GM12878 (cell line): Measurements from ENCODE around the gene RCAN2. TPM values are rescaled to one million over a fixed set of nuclear protein-coding genes. Genes with fewer than 3 reads are reported as not detected.
A peak's percentile ranks its signal among the peaks of the same experiment; 100 is the strongest.

Experiments used
- ATAC-seq: fragments of 200-7000 bp; cut with Tn5 transposase; 3 replicates; pipeline ENCODE4 v1.9.1; 2020; ENCODE audit warnings: mild to moderate bottlenecking, moderate library complexity
- BruUV-seq: library from RNA; stranded (reverse); fragments of 400-500 nt; replicated peaks from 2 replicates; lab custom pipeline; 2021; lab: Mats Ljungman, UMichigan
- CTCF ChIA-PET: fragments of 300-600 bp; sonication (Branson Sonifier 250); formaldehyde crosslinking; extraction: SDS; loops from one replicate; lab custom pipeline; 2021; ENCODE audit warnings: inconsistent platforms; lab: Yijun Ruan, JAX
- POLR2A ChIA-PET: fragments of 350-600 bp; formaldehyde crosslinking; extraction: SDS; loops from one replicate; lab custom pipeline; 2021; ENCODE audit warnings: inconsistent platforms; lab: Charles Lee
- RAD21 ChIA-PET: fragments of 300-600 bp; sonication (Branson Sonifier 250); formaldehyde crosslinking; loops from one replicate; lab custom pipeline; 2023; ENCODE audit warnings: antibody characterized with exemption; ENCODE audit not compliant: unreplicated experiment; lab: Charles Lee
- SMC1A ChIA-PET: fragments of 300-600 bp; sonication (Branson Sonifier 250); formaldehyde crosslinking; loops from one replicate; lab custom pipeline; 2023; ENCODE audit not compliant: unreplicated experiment, uncharacterized antibody; lab: Charles Lee
- DNase-seq: peaks from one replicate; pipeline ENCODE4 v3.0.0-alpha.2; 2011; ENCODE audit warnings: low read depth, low spot score
- FAIRE-seq: peaks from 3 replicates; lab custom pipeline; 2011; peaks lifted over from hg19 to GRCh38; lab: Jason Lieb, UNC
- H2AFZ ChIP-seq: 2 replicates; pipeline ENCODE4 v1.6.0; 2011; ENCODE audit warnings: low read depth, low read length, control low read depth; ENCODE audit not compliant: control insufficient read depth
- H3K27ac ChIP-seq: 2 replicates; pipeline ENCODE4 v1.5.1; 2011; ENCODE audit warnings: control low read depth; ENCODE audit not compliant: control insufficient read depth, insufficient read depth
- H3K27me3 ChIP-seq, 2 experiments: replicated peaks in 1 of 2; 2 replicates each; pipeline versions ENCODE4 v1.6.0 to v1.6.1; 2011; ENCODE audit warnings: low read length in 1 of 2; ENCODE audit not compliant: control insufficient read depth in 2 of 2, insufficient read depth in 2 of 2
- H3K36me3 ChIP-seq, 2 experiments: 2 replicates each; pipeline ENCODE4 v1.5.1; 2011; ENCODE audit warnings: low read length in 1 of 2; ENCODE audit not compliant: control insufficient read depth in 2 of 2, insufficient read depth in 2 of 2
- H3K4me1 ChIP-seq: 2 replicates; pipeline ENCODE4 v1.6.1; 2011; ENCODE audit warnings: mild to moderate bottlenecking, low read length, moderate library complexity, mixed read lengths; ENCODE audit not compliant: control insufficient read depth, insufficient read depth
- H3K4me2 ChIP-seq: 2 replicates; pipeline ENCODE4 v1.6.0; 2011; ENCODE audit warnings: control low read depth; ENCODE audit not compliant: control insufficient read depth, insufficient read depth
- H3K4me3 ChIP-seq: fragments of 200-600 bp; sonication (generic); 2 replicates; pipeline ENCODE4 v1.5.1; 2016
- H3K79me2 ChIP-seq: 2 replicates; pipeline ENCODE4 v1.6.0; 2011; ENCODE audit warnings: low read length; ENCODE audit not compliant: control insufficient read depth, insufficient read depth
- H3K9ac ChIP-seq: 2 replicates; pipeline ENCODE4 v1.8.0; 2011; ENCODE audit warnings: low read length, control low read depth, mixed read lengths; ENCODE audit not compliant: control insufficient read depth, insufficient read depth
- H3K9me3 ChIP-seq: replicated peaks from 3 replicates; pipeline ENCODE4 v1.5.1; 2011; ENCODE audit warnings: mild to moderate bottlenecking, low read length; ENCODE audit not compliant: control insufficient read depth, insufficient read depth
- H4K20me1 ChIP-seq: 2 replicates; pipeline ENCODE4 v1.6.0; 2011; ENCODE audit not compliant: control insufficient read depth, insufficient read depth
- CBX5 ChIP-seq: sonication (generic); IDR thresholded peaks from 2 replicates; pipeline ENCODE4 v1.6.1; 2016; ENCODE audit warnings: low read depth, moderate library complexity, mild to moderate bottlenecking, inconsistent platforms
- CTCF ChIP-seq, 3 experiments: IDR thresholded peaks in 2 of 3; conservative IDR thresholded peaks in 1 of 3; 2 replicates each; pipeline ENCODE4 v1.5.1; 2011; ENCODE audit warnings: low read depth in 3 of 3, low read length in 3 of 3, mild to moderate bottlenecking in 3 of 3, control low read depth in 2 of 3, moderate library complexity in 2 of 3, inconsistent platforms in 1 of 3, mixed read lengths in 1 of 3; ENCODE audit not compliant: control insufficient read depth in 2 of 3, insufficient read depth in 1 of 3; ENCODE audit errors: extremely low read depth in 1 of 3
- POLR2A ChIP-seq: IDR thresholded peaks from 2 replicates; pipeline ENCODE4 v1.6.1; 2011; ENCODE audit warnings: low read depth, mild to moderate bottlenecking, low read length
- RAD21 ChIP-seq: IDR thresholded peaks from 2 replicates; pipeline ENCODE4 v1.6.1; 2011; ENCODE audit warnings: mild to moderate bottlenecking, low read depth, low read length, moderate library complexity; ENCODE audit not compliant: insufficient read depth
- RAD51 ChIP-seq: fragments of 450-650 bp; IDR thresholded peaks from 2 replicates; pipeline ENCODE4 v1.6.1; 2016; ENCODE audit warnings: moderate library complexity, mild to moderate bottlenecking, inconsistent platforms
- SMC3 ChIP-seq: IDR thresholded peaks from 2 replicates; pipeline ENCODE4 v1.6.1; 2011; ENCODE audit warnings: low read length, improper control_type of control experiment, borderline replicate concordance
- WRNIP1 ChIP-seq: IDR thresholded peaks from 2 replicates; pipeline ENCODE4 v1.6.1; 2011; ENCODE audit warnings: low read depth, low read length, improper control_type of control experiment, borderline replicate concordance
- YBX1 ChIP-seq: fragments of 450-650 bp; IDR thresholded peaks from 2 replicates; pipeline ENCODE4 v1.6.1; 2016; ENCODE audit warnings: antibody characterized with exemption
- WGBS: methylation state at CpG from one replicate; pipeline ENCODE4 v1.1.6; 2016; ENCODE audit warnings: low lambda C conversion rate; ENCODE audit not compliant: insufficient replicate concordance, insufficient coverage; ENCODE audit errors: missing lambda C conversion rate; 5-methylcytosine and 5-hydroxymethylcytosine counted together
- in situ Hi-C: fragments of 300-500 bp; cut with MboI; formaldehyde crosslinking; loops from 9 replicates; pipeline ENCODE4 v1.14.3; 2018; ENCODE audit warnings: mixed read lengths
- intact Hi-C: fragments of 100-400 bp; cut with micrococcal nuclease; formaldehyde crosslinking; loops from one replicate; pipeline ENCODE4 v1.14.2; 2022; ENCODE audit not compliant: unreplicated experiment
- polyA plus RNA-seq, 11 experiments: library from polyadenylated mRNA; depleted of rRNA in 4 of 11; unstranded in 6 of 11; stranded (reverse) in 5 of 11; fragments of >200 nt; fragmentation: Nextera tagmentation in 4 of 11; fragmentation: Illumina TruSeq in 1 of 11; extraction: Ambion mirVana in 4 of 11; extraction: Trizol in 1 of 11; gene quantifications; 1 replicate in 1 of 11; 2 replicates in 10 of 11; pipeline versions ENCODE4 v1.2.1 to v1.2.3, GENCODE V29; 2011 to 2016; ENCODE audit warnings: inconsistent platforms in 2 of 11, missing spikeins in 2 of 11, low read depth in 1 of 11
- total RNA-seq, 4 experiments: library from RNA; depleted of rRNA in 3 of 4; stranded (reverse); fragments of >200 nt in 3 of 4; fragmentation: Illumina TruSeq in 1 of 4; extraction: Trizol in 1 of 4; gene quantifications; 2 replicates each; pipeline versions ENCODE4 v1.2.1 to v1.2.3, GENCODE V29; 2013 to 2021
- TF ChIP-seq, protein P1 (sequence below): IDR thresholded peaks from 2 replicates; pipeline ENCODE4 v1.6.1; 2012; ENCODE audit warnings: low read depth, low read length, improper control_type of control experiment

The RCAN2 gene
- total and polyA plus RNA-seq, 10 of the 15 experiments (the other 5 are each of a cell fraction or from before 2014, with no cell fraction given) = 0.06 TPM; not detected in 9

DNA sequence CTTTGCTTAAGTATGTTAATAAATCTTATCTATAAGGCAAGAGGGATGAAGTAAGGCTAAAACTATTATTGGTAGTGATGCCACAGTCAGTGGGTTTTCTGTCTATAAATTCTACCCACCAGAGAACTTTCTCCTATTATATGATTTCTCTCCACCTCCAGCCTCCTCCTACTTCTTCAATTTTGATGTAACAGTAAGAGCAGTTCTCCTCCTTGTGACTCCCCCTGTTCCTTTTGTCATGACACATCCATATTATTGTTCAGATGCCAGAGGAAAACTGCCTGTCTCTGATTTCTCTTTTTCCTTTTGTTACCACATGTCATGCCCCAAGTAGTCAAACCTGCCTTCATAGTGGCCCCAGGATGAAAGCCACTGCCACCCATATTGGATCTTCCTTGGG is 9.1 kb upstream of the RCAN2 start:
- no peak for ATAC-seq
- no peaks in the 10 kb centered on the region for H3K4me1 ChIP-seq
- H3K4me3 ChIP-seq = no peak overlapping the region
- DNase-seq = no peak
- no peak for TF ChIP-seq CBX5
- no peak for TF ChIP-seq RAD51
- no peaks in the 10 kb centered on the region for H4K20me1 ChIP-seq
- POLR2A ChIA-PET = no interaction called here
- H3K9me3 ChIP-seq = no peaks in the 10 kb centered on the region
- intact Hi-C loops (no loop called here), in situ Hi-C loops (no loop called here)
- RAD21 ChIA-PET = no interaction called here
- H3K27ac ChIP-seq = no peak overlapping the region
- CTCF ChIA-PET = no interaction called here
- H3K4me2 ChIP-seq = no peak overlapping the region
- H3K27me3 ChIP-seq = no peaks in the 10 kb centered on the region; a peak in 1 of 4 replicates
- no peaks in the 10 kb centered on the region for H3K79me2 ChIP-seq
- H3K9ac ChIP-seq = no peak overlapping the region
- no peaks in the 10 kb centered on the region for H3K36me3 ChIP-seq
- no peak for FAIRE-seq
- SMC1A ChIA-PET = no interaction called here
- no peak overlapping the region for H2AFZ ChIP-seq
- BruUV-seq = no TSS peak

GRCh38 chr6:46491628-46492547 is 639 bp upstream of the RCAN2 start:
- SMC1A ChIA-PET = no interaction called here
- FAIRE-seq = no peak
- RAD21 ChIA-PET = no interaction called here
- Histone ChIP-seq H2AFZ (no peak overlapping the region), H3K4me1 (no peaks in the 10 kb centered on the region), H3K36me3 (no peaks in the 10 kb centered on the region), H3K27me3 (peaks cover 3 to 9% of the 10 kb centered on the region in 2 experiments; a peak in 3 of 4 replicates), H3K9ac (no peak overlapping the region), H3K4me2 (peak overlapping the region; percentile 69; the same call in 1 of the 2 replicates), H3K79me2 (no peaks in the 10 kb centered on the region), H3K27ac (no peak overlapping the region), H4K20me1 (no peaks in the 10 kb centered on the region), H3K9me3 (no peaks in the 10 kb centered on the region), H3K4me3 (peak overlapping the region; percentile 67; the same call in 1 of the 2 replicates)
- 4% methylated on average over 28 of the region's 30 CpGs for WGBS
- POLR2A ChIA-PET = no interaction called here
- intact Hi-C loops = loop anchor here (10.0 kb wide), 1 partner anchor 267 kb away; no protein-coding TSS in a partner anchor
- TF ChIP-seq SMC3 (peak; percentile 35; the same call in 1 of the 2 replicates), YBX1 (no peak), CTCF (IDR thresholded peaks at IDR 0.05 in 2 of 3, conservative IDR thresholded peaks at IDR 0.05 in 1 of 3; ENCODE audit: control insufficient read depth in 2 of 3, extremely low read depth in 1 of 3, insufficient read depth in 1 of 3, low read depth in 3 of 3, low read length in 3 of 3) (peak; percentile 32 to 42 (median 36); a peak in 5 of 6 replicates), RAD21 (peak; percentile 22; the same call in 1 of the 2 replicates), POLR2A (no peak), WRNIP1 (no peak)
- TF ChIP-seq, protein P1, sequence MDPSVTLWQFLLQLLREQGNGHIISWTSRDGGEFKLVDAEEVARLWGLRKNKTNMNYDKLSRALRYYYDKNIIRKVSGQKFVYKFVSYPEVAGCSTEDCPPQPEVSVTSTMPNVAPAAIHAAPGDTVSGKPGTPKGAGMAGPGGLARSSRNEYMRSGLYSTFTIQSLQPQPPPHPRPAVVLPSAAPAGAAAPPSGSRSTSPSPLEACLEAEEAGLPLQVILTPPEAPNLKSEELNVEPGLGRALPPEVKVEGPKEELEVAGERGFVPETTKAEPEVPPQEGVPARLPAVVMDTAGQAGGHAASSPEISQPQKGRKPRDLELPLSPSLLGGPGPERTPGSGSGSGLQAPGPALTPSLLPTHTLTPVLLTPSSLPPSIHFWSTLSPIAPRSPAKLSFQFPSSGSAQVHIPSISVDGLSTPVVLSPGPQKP = no peak
- BruUV-seq = no TSS peak
- ATAC-seq = peak; percentile 83
- CTCF ChIA-PET = interaction anchor here (0.6 to 1.2 kb wide), 3 partner anchors 34 to 402 kb away, joined by 3 read pairs; no protein-coding TSS in a partner anchor
- DNase-seq = no peak
- in situ Hi-C loops = no loop called here
